ENCODE results near the gene LIN7B. TPM values are rescaled to one million over a fixed set of nuclear protein-coding genes. Genes with fewer than 3 reads are reported as not detected.

LIN7B gene
- total and polyA plus RNA-seq, 2 of the 8 experiments (the other 6 are each of a cell fraction or from before 2014, with no cell fraction given): 4.1 to 4.2 TPM

DNA sequence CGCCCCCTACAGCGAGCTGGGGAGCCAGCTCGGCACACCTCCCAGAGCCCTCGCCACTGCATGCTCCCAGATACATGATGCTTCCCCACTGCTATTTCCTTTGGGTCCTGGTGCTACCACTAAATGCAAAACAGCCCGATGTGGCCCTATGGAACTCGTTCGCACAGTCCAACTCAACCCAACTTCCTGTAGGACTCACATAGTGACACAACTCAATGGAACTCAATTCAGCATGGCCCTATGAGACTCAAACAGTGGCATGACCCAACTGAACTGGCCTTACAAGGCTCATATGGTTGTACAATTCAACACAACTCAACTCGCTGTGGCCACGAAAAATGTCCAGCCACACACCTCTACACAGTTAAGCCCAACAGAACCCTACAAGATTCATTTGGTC is 45.1 kb upstream of the LIN7B start:
- no peak overlapping the region for H2BK5ac ChIP-seq (ENCODE audit: low read depth, low read length)
- no peak overlapping the region for H4K5ac ChIP-seq (ENCODE audit: insufficient read length, low read depth, low read length)
- H2BK120ac ChIP-seq (replicated peaks; ENCODE audit: low read depth, low read length): no peak overlapping the region
- H4K20me1 ChIP-seq (replicated peaks in 1 of 2; ENCODE audit: control insufficient read depth in 1 of 2, insufficient read depth in 2 of 2, low read length in 2 of 2): no peaks in the 10 kb centered on the region
- H3K4me1 ChIP-seq (replicated peaks in 1 of 4; ENCODE audit: control insufficient read depth in 3 of 4, insufficient read depth in 4 of 4, low read length in 3 of 4): peaks cover 0 to 19% (median 16%) of the 10 kb centered on the region in 4 experiments; a peak in 6 of 7 replicates
- no peak overlapping the region for H3K4me2 ChIP-seq (ENCODE audit: insufficient read depth in 1 of 2, low read depth in 2 of 2, low read length in 2 of 2)
- no peak overlapping the region for H3K4me3 ChIP-seq (ENCODE audit: extremely low read depth in 1 of 4, insufficient read depth in 2 of 4, low read depth in 3 of 4, low read length in 4 of 4)
- no peak overlapping the region for H3K23ac ChIP-seq (ENCODE audit: insufficient read length)
- FAIRE-seq (no peak), DNase-seq (ENCODE audit: low read depth in 1 of 2, low spot score in 2 of 2) (no peak)
- no peak overlapping the region for H3K9ac ChIP-seq (replicated peaks in 1 of 4; ENCODE audit: extremely low read depth in 1 of 4, low read depth in 3 of 4, low read length in 3 of 4)
- POLR2A ChIA-PET (ENCODE audit: partially characterized antibody): interaction anchor here (1.3 to 1.4 kb wide), 3 partner anchors 9 to 197 kb away, joined by 3 to 4 read pairs (median 3); partner anchors contain the start of gene PPP1R15A
- peaks cover 8% of the 10 kb centered on the region for H3K23me2 ChIP-seq (ENCODE audit: low read depth, low read length)
- H3K79me2 ChIP-seq (ENCODE audit: control insufficient read depth in 1 of 2, insufficient read depth in 2 of 2, low read length in 2 of 2): no peaks in the 10 kb centered on the region
- no peak overlapping the region for H3K27ac ChIP-seq (ENCODE audit: low read depth, low read length)
- peaks cover 0 to 4% (median 0%) of the 10 kb centered on the region in 4 experiments; a peak in 1 of 8 replicates for H3K36me3 ChIP-seq (ENCODE audit: control insufficient read depth in 2 of 4, insufficient read depth in 4 of 4, low read length in 3 of 4)
- H3K56ac ChIP-seq (replicated peaks; ENCODE audit: insufficient read length, low read depth, low read length): no peak overlapping the region
- no peak overlapping the region for H3K18ac ChIP-seq (ENCODE audit: extremely low read depth, low read length)
- no peak overlapping the region for H2BK20ac ChIP-seq (ENCODE audit: low read length)
- 0 out of 2 replicates have a peak overlapping the region, but pooled peaks have one; percentile 28 for H2AK5ac ChIP-seq (ENCODE audit: low read depth, low read length)
- H3K4ac ChIP-seq (replicated peaks; ENCODE audit: insufficient read length, low read depth, low read length): no peak overlapping the region
- H4K91ac ChIP-seq (replicated peaks; ENCODE audit: insufficient read length, low read length): no peak overlapping the region
- H4K8ac ChIP-seq (ENCODE audit: extremely low read depth, insufficient read depth, low read length): no peak overlapping the region
- no peak overlapping the region for H3K14ac ChIP-seq (ENCODE audit: insufficient read length)
- no peak overlapping the region for H2BK15ac ChIP-seq (ENCODE audit: low read length)
- H3K9me3 ChIP-seq (ENCODE audit: insufficient read depth in 2 of 2, low read depth in 1 of 2, low read length in 1 of 2): peaks cover 0 to 5% of the 10 kb centered on the region in 2 experiments; a peak in 1 of 4 replicates
- no peak overlapping the region for H2BK12ac ChIP-seq (ENCODE audit: low read depth, low read length)
- H3K27me3 ChIP-seq (replicated peaks in 1 of 4; ENCODE audit: control insufficient read depth in 3 of 4, extremely low read depth in 1 of 4, insufficient read depth in 3 of 4, low read length in 3 of 4): peaks cover 26 to 80% (median 70%) of the 10 kb centered on the region in 4 experiments
- CTCF ChIA-PET (ENCODE audit: partially characterized antibody): interaction anchor here (0.9 to 2.2 kb wide), 9 partner anchors 8 to 259 kb away, joined by 3 to 11 read pairs (median 4); partner anchors contain the start of gene CGB7
- no peaks in the 10 kb centered on the region for H3K79me1 ChIP-seq (ENCODE audit: low read depth, low read length)
- H2AFZ ChIP-seq (ENCODE audit: low read length): no peak overlapping the region
- WGBS, 2 experiments (ENCODE audit: extremely low coverage in 1 of 2, insufficient coverage in 1 of 2, insufficient read length in 1 of 2, insufficient replicate concordance in 2 of 2, low coverage in 1 of 2, low lambda C conversion rate in 2 of 2, missing lambda C conversion rate in 1 of 2): 91% methylated on average over 9 of the region's 9 CpGs; no CpG with 5 or more reads in 1 of the 2 experiments
- no peak for TF ChIP-seq MAFK (IDR thresholded peaks at IDR 0.05; ENCODE audit: low read depth, low read length)
- no peak for TF ChIP-seq TAF1 (IDR thresholded peaks at IDR 0.05; ENCODE audit: low read depth, low read length)
- no peak for TF ChIP-seq RAD21 (IDR thresholded peaks at IDR 0.05 in 1 of 2, conservative IDR thresholded peaks at IDR 0.05 in 1 of 2; ENCODE audit: low read depth in 2 of 2, low read length in 2 of 2)
- no peak for TF ChIP-seq NANOG (IDR thresholded peaks at IDR 0.05; ENCODE audit: insufficient read depth, low read depth, low read length, poor library complexity, severe bottlenecking)
- TF ChIP-seq, protein P1, sequence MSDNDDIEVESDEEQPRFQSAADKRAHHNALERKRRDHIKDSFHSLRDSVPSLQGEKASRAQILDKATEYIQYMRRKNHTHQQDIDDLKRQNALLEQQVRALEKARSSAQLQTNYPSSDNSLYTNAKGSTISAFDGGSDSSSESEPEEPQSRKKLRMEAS (IDR thresholded peaks at IDR 0.05): no peak
- no peak for TF ChIP-seq NRF1 (IDR thresholded peaks at IDR 0.05; ENCODE audit: low read depth, low read length)
- TF ChIP-seq RFX5 (IDR thresholded peaks at IDR 0.05; ENCODE audit: borderline replicate concordance, low read depth, low read length): no peak
- no peak for TF ChIP-seq HDAC2 (IDR thresholded peaks at IDR 0.05; ENCODE audit: borderline replicate concordance in 1 of 2, low read depth in 2 of 2, low read length in 2 of 2)
- no peak for TF ChIP-seq CREB1 (IDR thresholded peaks at IDR 0.05)
- TF ChIP-seq, protein P2, sequence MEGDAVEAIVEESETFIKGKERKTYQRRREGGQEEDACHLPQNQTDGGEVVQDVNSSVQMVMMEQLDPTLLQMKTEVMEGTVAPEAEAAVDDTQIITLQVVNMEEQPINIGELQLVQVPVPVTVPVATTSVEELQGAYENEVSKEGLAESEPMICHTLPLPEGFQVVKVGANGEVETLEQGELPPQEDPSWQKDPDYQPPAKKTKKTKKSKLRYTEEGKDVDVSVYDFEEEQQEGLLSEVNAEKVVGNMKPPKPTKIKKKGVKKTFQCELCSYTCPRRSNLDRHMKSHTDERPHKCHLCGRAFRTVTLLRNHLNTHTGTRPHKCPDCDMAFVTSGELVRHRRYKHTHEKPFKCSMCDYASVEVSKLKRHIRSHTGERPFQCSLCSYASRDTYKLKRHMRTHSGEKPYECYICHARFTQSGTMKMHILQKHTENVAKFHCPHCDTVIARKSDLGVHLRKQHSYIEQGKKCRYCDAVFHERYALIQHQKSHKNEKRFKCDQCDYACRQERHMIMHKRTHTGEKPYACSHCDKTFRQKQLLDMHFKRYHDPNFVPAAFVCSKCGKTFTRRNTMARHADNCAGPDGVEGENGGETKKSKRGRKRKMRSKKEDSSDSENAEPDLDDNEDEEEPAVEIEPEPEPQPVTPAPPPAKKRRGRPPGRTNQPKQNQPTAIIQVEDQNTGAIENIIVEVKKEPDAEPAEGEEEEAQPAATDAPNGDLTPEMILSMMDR (IDR thresholded peaks at IDR 0.05; ENCODE audit: control extremely low read depth in 1 of 3, insufficient read depth in 1 of 3, low read depth in 1 of 3, low read length in 3 of 3): no peak
